22Rv1 (cell line): ENCODE data around the gene SERPINA3.

Experiments
- H3K27ac ChIP-seq: fragments of 450-650 bp; 2 replicates; pipeline ENCODE4 v1.5.1; 2017
- ZFX ChIP-seq: fragments of 450-650 bp; IDR thresholded peaks from 2 replicates; pipeline ENCODE4 v1.6.1; 2017; ENCODE audit warnings: antibody characterized with exemption, borderline replicate concordance
- TF ChIP-seq, protein P1 (sequence below): fragments of 450-650 bp; IDR thresholded peaks from 2 replicates; pipeline ENCODE4 v1.5.1; 2017; ENCODE audit warnings: mild to moderate bottlenecking

SERPINA3 gene

GRCh38 chr14:94659901-94660300 is 47.7 kb downstream of the SERPINA3 start:
- H3K27ac ChIP-seq: no peak overlapping the region
- no peak for TF ChIP-seq ZFX
- TF ChIP-seq, protein P1, sequence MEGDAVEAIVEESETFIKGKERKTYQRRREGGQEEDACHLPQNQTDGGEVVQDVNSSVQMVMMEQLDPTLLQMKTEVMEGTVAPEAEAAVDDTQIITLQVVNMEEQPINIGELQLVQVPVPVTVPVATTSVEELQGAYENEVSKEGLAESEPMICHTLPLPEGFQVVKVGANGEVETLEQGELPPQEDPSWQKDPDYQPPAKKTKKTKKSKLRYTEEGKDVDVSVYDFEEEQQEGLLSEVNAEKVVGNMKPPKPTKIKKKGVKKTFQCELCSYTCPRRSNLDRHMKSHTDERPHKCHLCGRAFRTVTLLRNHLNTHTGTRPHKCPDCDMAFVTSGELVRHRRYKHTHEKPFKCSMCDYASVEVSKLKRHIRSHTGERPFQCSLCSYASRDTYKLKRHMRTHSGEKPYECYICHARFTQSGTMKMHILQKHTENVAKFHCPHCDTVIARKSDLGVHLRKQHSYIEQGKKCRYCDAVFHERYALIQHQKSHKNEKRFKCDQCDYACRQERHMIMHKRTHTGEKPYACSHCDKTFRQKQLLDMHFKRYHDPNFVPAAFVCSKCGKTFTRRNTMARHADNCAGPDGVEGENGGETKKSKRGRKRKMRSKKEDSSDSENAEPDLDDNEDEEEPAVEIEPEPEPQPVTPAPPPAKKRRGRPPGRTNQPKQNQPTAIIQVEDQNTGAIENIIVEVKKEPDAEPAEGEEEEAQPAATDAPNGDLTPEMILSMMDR: no peak

DNA sequence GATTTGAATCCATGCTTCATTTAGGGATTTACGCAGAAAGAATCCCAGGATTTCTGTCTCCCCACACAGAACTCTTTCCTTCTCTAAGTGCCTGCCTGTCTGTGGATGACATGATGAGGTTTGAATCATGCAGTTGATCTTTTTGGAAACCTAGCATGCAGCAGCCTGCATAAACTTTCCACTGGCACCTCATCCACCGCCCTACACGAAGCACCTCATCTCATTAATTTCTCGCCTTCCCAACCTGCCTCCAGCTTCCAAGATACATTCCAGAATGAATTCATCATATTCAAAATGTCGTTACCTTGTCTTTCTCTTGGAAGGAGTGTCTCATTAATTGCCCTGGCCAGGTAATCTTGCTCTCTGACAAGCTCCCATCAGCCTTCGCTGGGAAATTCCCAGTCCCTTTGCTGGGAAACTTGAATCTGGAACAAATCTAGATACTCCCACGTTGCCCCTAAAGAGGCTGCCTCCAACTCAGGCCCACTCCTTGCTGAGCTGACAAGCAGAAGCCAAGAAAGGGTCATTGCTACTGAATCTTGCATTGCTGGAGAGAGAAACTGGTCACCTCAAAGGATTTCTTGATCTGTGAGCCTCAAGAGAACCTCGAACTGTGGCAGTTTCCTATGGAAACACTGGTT is 48.2 kb downstream of the SERPINA3 start:
- H3K27ac ChIP-seq: no peak overlapping the region
- TF ChIP-seq, protein P1: no peak
- no peak for TF ChIP-seq ZFX

- no peak overlapping the region for H3K27ac ChIP-seq
- no peak for TF ChIP-seq ZFX
- TF ChIP-seq, protein P1: no peak
Measured at GRCh38 chr14:94663538-94663937, 51.3 kb downstream of the SERPINA3 start.

DNA sequence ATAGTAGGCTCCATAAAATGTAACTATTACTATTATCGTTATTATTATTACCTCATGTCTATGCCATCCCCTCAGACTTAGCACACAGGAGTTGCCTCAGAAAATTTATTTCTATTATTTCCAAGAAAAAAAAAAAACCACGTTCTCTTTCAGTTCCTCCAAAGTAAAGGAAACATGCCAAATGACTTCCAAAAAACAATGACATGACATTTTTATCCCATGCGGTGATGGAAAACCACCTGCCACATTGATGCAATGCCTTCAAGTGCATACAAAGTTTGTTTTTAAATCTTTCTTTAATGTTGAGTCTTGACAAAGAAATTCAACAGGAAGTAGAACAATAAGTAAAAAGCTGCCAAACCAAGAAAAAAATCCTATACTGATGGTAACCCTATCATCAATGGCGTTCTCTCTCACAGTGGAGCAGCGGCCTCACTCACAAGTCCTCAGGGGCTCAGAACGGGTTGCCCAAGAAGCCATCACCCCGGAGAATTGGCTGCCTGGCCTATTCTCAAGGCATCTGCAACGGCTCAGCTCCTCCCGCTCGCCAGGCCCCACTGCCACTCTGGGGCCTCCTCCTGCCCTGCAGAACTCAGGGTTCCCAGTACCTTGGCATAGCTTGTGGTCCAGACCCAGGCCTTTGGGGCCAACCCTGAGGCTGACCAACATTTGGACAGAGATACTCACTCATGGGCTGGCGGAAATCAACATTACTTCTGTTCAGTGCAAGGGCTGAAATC is 51.9 kb downstream of the SERPINA3 start:
- no peak overlapping the region for H3K27ac ChIP-seq
- TF ChIP-seq, protein P1: no peak
- no peak for TF ChIP-seq ZFX

DNA sequence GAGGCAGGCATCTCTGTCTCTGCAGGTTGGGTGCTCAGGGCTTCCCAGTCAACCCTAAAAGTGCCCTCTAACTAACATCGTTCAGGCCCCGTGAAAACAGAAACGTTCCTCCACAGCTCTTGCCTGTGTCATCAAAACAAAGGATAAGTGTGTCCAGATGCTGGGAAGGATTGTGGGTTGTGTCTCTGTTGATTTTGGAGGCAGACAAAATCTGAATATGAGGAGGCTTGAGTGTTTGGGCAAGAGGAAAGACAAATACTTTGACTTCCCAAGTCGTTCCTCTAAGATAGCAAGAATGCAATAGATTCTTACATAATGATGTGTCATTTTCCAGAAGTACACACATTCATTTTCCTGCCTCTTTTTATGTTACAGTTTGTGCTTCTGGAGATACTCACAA is 52.9 kb downstream of the SERPINA3 start:
- no peak overlapping the region for H3K27ac ChIP-seq
- TF ChIP-seq ZFX: no peak
- TF ChIP-seq, protein P1: no peak

- TF ChIP-seq, protein P1: no peak
- TF ChIP-seq ZFX: no peak
- no peak overlapping the region for H3K27ac ChIP-seq
Measured at GRCh38 chr14:94665544-94665943, 53.4 kb downstream of the SERPINA3 start.

- no peak overlapping the region for H3K27ac ChIP-seq
- no peak for TF ChIP-seq ZFX
- TF ChIP-seq, protein P1: no peak
Measured at GRCh38 chr14:94670692-94671285, 58.6 kb downstream of the SERPINA3 start.
